ENCODE measurements around the gene MEX3D.

- no peak for TF ChIP-seq CTCF (conservative IDR thresholded peaks at IDR 0.05 in 1 of 2, IDR thresholded peaks at IDR 0.05 in 1 of 2; ENCODE audit: low read depth in 1 of 2, low read length in 2 of 2)
- no peak for TF ChIP-seq EZH2 (IDR thresholded peaks at IDR 0.05; ENCODE audit: low read length, missing control alignments)
Observed at GRCh38 chr19:1560286-1560882, 7.7 kb downstream of the MEX3D start.

Measured in fibroblast of lung (primary cell).